ENCODE results near the gene MIA2. TPM values are rescaled to one million over a fixed set of nuclear protein-coding genes. Genes with fewer than 3 reads are reported as not detected.

MIA2 gene
- total RNA-seq, 1 experiment from 2014 or later = 15.0 TPM

DNA sequence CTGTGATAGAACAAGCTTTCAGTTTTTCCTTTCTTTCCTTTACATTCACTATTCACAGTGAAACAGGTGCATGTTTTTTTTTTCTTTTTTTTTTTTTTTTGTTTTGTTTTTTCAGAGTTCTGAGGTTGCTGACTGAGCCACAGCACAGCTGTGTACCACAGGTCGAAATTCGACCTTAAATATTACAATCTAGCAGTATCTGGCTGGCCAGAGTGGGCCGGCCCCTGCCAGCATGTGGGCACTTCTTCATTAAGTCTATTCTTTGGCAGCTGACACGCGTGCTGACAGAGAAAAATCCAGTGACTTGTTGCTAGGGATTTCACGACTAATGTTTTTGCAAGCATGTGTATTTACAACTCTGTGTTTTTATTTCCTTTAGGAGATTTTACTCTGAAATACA is 164.7 kb downstream of the MIA2 start:
- Mint-ChIP-seq H3K4me3 (no peak overlapping the region), H3K4me1 (peaks cover 2% of the 10 kb centered on the region in 2 experiments; a peak in 2 of 4 replicates), H3K36me3 (ENCODE audit: insufficient read depth in 1 of 3, low read depth in 3 of 3) (peaks cover 0 to 2% (median 1%) of the 10 kb centered on the region in 3 experiments; a peak in 2 of 7 replicates), H3K27me3 (ENCODE audit: low read depth) (no peaks in the 10 kb centered on the region), H3K9me3 (no peaks in the 10 kb centered on the region), H3K27ac (no peak overlapping the region)
- no peak overlapping the region for H3K23ac ChIP-seq (ENCODE audit: insufficient read length, low read depth, low read length)
- no peak overlapping the region for H4K5ac ChIP-seq (ENCODE audit: insufficient read length, low read depth, low read length)
- no peak for DNase-seq
- H4K20me1 ChIP-seq (ENCODE audit: control insufficient read depth, insufficient read depth, insufficient read length) = no peaks in the 10 kb centered on the region
- H2BK15ac ChIP-seq (ENCODE audit: low read depth, low read length) = no peak overlapping the region
- H3K14ac ChIP-seq (ENCODE audit: insufficient read depth, low read length) = no peak overlapping the region
- no peak overlapping the region for H2BK20ac ChIP-seq (ENCODE audit: low read depth, low read length, poor library complexity, severe bottlenecking)
- no peak overlapping the region for H3K9ac ChIP-seq (ENCODE audit: extremely low read depth, insufficient read length, low read length)
- TF ChIP-seq, protein P1, sequence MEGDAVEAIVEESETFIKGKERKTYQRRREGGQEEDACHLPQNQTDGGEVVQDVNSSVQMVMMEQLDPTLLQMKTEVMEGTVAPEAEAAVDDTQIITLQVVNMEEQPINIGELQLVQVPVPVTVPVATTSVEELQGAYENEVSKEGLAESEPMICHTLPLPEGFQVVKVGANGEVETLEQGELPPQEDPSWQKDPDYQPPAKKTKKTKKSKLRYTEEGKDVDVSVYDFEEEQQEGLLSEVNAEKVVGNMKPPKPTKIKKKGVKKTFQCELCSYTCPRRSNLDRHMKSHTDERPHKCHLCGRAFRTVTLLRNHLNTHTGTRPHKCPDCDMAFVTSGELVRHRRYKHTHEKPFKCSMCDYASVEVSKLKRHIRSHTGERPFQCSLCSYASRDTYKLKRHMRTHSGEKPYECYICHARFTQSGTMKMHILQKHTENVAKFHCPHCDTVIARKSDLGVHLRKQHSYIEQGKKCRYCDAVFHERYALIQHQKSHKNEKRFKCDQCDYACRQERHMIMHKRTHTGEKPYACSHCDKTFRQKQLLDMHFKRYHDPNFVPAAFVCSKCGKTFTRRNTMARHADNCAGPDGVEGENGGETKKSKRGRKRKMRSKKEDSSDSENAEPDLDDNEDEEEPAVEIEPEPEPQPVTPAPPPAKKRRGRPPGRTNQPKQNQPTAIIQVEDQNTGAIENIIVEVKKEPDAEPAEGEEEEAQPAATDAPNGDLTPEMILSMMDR (conservative IDR thresholded peaks at IDR 0.05) = no peak
- no CpG with 5 or more reads among the region's 6 CpGs for WGBS (ENCODE audit: extremely low coverage, insufficient read length, low lambda C conversion rate)
- H3K9me3 ChIP-seq (ENCODE audit: control insufficient read depth, low read depth, low read length) = no peaks in the 10 kb centered on the region
- no peak overlapping the region for H4K8ac ChIP-seq (replicated peaks; ENCODE audit: insufficient read length, low read depth, low read length)
- H3K56ac ChIP-seq (ENCODE audit: insufficient read length, low read depth, low read length) = no peak overlapping the region
- no peak overlapping the region for H3K4ac ChIP-seq (ENCODE audit: low read depth, low read length)
- no peak overlapping the region for H2BK120ac ChIP-seq (ENCODE audit: low read depth, low read length, poor library complexity, severe bottlenecking)
- no peak overlapping the region for H3K18ac ChIP-seq (ENCODE audit: insufficient read length, low read depth, low read length)
- H2BK5ac ChIP-seq (ENCODE audit: insufficient read length, low read length) = no peak overlapping the region
- H3K4me1 ChIP-seq (ENCODE audit: insufficient read depth, low read length) = no peaks in the 10 kb centered on the region
- no peak overlapping the region for H2BK12ac ChIP-seq (ENCODE audit: insufficient read length, low read depth, low read length)
- H4K91ac ChIP-seq (ENCODE audit: insufficient read length, low read depth, low read length) = no peak overlapping the region
- no peak overlapping the region for H2AFZ ChIP-seq (ENCODE audit: low read length)
- H3K23me2 ChIP-seq (ENCODE audit: insufficient read length, low read depth, low read length, poor library complexity, severe bottlenecking) = no peaks in the 10 kb centered on the region
- no peaks in the 10 kb centered on the region for H3K79me2 ChIP-seq (ENCODE audit: insufficient read depth, low read length)
- no peaks in the 10 kb centered on the region for H3K79me1 ChIP-seq (ENCODE audit: insufficient read depth, low read depth, low read length, poor library complexity, severe bottlenecking)
- H3T11ph ChIP-seq (ENCODE audit: low read length) = no peak overlapping the region
- no peak overlapping the region for H3K27ac ChIP-seq (ENCODE audit: insufficient read length, low read depth, low read length)
- H2AK5ac ChIP-seq (ENCODE audit: insufficient read length, low read length) = no peak overlapping the region
- no peaks in the 10 kb centered on the region for H3K27me3 ChIP-seq (ENCODE audit: insufficient read depth, low read length)
- H3K4me2 ChIP-seq (ENCODE audit: insufficient read depth, insufficient read length, low read length) = no peak overlapping the region
